CD4-positive, alpha-beta T cell treated with Interleukin-21 for 1 hour (primary cell): ENCODE data around the gene NUP210L.

Experiments
- DNase-seq: peaks from one replicate; pipeline ENCODE4 v3.0.0-alpha.2; 2020

NUP210L gene

DNA sequence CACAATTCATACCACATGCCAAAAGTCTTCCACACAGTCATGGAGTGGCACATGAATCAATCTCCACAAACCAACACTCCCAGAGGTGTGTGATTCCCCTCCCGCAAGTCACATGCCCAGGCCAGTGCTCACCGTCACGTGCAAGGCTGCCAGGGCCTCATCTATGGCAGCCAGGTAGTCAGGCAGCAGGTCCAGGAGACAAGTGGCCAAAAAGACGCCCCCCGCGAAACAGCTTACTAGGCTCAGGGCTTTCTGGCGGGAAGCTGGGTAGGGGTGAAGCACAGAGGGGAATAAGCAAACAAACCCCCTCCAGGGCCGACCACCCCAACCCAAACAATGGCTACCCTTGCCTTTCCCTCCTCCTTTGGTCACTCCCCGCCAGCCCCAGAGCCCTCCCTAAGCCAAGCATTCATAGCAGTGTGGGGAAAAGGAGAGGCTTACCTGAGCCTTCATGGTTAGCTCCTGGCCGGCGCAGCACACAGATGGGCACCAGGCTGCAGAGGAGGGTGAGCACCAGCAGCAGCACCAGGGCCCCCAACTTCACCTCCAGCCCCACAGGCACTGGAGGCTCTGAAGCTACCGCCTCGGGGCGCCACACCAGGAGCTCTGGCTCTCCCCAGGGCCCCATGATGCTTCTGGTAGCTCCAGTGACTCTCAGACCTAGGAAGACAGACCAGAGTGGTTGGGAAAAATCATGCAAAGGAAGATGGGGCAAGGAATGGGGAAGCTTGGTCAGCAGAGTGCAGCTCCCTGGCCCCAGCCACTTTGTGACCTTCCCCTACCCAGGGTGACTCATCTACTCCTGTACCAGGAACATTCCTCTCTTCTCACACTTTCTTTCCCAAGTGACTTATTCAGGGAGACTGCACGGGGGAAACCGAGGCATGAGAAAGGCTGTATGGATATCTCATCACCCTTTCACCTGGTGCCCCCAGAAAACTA is 192.5 kb downstream of the NUP210L start:
- DNase-seq = no peak

DNA sequence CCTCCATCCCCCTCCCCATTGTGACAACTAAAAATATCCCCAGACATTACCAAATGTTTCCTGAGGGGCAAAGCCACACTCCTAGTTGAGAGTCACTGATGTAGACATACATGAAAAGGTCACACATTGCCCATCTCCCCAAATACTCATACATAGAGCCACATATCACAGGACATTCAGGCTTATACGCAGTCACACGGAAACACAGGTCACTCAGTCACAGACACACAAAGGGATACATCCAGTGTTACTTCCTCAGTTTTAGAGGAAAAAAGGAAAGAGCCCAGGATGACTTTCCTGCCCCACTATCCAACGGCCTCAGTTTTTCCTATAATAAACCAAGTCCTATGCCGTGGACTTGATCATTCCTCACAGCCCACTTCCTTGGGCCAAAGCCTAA is 193.5 kb downstream of the NUP210L start:
- DNase-seq = no peak

DNA sequence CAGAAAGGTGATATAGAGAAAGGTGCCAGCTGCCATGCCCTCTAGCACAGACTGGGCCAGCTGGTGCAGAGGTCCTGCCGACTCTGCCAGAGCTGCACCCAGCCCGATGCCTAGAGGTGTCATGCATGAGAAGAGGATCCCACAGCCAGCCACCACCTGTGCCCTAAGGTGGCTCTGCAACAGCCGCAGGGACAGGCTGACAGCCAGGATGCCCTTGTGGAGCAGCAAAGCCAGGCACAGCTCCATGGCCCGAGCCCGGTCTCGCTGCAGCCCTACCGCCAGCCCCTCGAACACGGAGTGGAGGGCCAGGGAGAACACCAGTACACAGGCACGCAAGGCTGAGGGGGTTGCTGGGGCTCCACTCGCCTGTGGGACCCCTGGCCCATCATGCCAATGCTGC is 194.7 kb downstream of the NUP210L start:
- no peak for DNase-seq

DNA sequence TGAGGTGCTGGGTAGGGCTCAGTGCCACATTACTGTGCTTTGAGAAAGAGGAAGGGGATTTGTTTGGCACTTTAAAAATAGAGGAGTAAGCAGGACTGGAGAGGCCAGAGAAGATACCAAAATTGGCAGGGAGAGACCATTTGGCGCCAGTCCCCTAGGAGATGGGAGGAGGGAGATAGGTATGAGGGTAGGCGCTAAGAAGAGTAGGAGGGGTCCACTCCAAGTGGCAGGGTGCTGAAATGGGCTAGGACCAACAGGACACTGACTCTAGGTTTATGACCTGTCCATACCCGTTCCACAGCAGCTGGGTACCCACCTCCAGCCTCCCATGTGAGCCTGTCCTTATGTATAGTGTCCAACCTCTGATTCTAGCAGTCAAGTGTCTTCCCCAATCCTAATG is 195.4 kb downstream of the NUP210L start:
- DNase-seq = no peak

DNA sequence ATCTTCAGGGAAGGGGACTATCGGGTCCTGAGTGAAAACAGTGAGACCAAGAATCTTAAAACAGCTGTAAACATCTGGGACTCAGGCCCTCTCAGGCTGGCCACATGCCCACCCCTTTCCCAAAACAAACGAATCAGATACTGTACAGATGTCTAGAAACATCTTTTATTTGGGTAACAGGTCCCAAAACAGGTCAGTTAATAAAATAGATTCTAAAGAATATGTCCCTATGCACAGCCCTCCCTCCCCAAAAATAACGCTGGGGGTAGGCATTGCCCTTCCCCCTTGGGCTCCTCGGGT is 196.0 kb downstream of the NUP210L start:
- DNase-seq = no peak

DNA sequence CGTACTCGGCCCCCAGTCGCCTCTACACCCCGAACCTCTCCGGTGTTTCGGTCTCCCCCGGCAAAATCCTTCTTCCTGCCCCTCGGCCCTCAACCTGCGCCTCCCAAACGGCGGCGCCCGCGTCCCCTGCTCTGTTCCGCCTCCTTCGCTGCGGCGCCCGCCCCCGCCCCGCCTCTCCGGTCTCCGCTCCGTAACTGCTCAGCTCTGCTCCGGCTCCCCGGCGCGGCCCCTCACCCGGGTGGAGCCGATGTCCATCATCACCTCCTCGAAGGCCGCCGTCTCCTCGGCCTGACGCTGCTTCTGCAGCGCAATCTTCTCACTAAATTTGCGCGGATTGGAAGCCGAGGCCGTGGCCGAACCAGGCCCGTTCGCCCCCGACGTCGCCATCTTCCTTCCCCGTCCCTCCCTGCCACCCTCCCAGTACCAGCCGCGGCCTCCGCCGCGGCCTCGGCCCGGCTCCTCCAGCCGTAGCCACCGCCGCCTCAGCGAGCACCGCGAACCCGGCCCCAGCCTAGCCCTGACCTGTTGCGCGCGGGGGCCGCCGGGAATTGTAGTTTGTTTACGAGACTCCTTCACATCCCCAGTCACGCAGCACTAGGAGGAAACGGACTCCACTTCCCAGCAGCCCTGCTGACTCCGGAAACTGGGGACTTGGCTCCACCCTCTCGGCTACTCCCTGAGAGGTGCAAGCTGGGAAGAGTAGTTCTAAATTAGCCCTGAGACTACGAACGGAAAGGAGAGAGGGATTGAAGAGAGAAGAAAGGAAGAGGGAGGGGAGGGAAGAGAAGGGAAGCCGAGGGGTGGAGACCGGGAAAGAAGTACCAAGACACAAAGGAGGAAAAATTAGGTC is 196.5 kb downstream of the NUP210L start, which contains the start of gene CRTC2:
TSS of gene CRTC2 (minus strand) at position 502 of the 850 bp plus-strand sequence. CDS start at position 387, 115 bp downstream.
- peak; percentile 98 for DNase-seq

DNA sequence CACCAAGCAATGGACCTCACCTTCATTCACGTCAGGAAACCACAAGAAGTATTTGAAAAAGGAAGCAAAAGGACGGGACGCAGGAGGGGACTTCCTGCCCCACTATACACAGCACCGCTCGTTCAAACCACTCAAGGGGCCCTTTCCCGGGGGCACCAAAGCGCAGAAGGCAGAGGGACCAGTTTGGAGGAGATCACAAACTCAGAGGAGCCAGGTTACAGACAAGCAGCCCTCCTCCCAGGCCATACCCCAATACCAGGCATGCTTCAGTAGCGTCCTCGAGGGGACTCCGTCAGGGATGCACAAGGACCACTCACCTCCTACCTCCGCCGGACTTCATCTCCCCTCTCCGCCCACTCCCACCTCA is 197.1 kb downstream of the NUP210L start:
- peak; percentile 66 for DNase-seq

DNA sequence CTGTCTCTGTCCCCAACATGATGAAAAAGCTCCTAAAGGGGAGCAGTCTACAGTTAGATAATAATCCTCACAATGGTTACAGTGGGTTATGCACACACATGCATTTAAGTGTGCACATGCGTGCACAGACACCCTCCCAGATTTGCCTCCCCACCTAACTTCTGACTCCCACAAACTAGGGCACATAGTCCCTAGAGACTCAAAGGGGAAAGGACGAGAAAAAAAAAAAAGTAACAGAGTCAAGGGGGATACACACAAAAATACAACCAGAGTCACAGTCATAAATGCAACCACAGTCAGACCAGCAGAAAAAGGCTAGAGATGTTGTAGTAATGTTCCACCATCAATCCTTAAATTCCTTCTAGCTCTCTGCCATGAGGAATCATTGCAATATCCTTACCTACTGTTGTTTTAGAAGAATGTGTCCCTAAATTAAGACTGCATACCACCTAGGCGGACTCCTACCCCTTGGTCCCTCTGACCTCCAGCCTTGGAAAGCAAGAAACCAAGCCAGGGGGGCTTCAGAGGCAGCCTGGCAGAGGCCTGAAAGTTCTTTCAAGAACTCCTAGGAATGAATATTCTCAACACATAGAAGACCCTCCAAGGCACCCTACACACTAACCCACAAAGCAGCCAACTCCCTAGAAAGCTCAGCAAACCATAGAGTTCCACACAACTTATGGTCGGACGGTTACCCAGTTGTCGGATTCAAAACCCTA is 197.7 kb downstream of the NUP210L start:
- no peak for DNase-seq

DNA sequence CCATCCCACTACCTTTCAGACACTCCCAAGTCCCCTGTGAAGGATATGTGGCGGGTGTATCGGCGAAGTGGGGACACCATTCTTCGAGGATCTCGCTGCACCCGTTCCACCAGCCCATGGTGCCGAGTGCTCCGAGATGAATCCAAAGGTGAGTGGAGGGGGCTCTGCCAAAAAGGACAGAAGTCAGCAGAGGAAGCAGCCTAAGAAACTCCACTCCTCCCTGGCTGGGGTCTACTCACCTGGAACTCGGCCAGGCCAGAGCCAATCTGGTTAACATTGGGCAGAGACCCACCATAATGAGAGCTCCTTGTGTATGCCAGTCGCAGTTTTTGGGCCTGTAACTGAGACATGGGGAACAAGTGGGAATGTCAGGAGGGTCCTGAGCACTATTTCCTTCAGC is 200.0 kb downstream of the NUP210L start:
- no peak for DNase-seq

DNA sequence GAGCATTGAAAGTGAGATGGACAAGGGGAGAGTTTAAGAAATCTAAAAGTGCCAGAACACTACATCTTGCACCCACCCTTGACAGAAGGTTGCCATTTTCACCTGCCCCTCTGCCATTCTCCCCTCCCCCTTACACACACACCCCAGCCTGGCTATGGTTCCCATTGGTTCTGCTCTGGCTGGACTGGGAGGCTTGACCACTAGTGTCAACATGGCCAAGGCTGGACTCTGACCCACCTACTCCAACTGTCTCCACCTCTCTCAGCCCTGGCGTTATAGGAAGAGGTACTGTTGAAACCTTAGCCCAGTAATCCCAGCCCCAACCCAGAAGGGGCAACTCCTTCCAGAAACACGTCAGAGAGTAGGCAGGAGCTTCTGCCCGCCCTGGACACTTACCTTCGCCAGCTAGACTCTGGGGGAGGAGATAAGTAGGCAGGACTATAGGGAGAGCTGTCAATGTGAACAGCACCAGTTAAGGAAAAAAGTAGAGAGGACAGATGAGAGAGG is 201.0 kb downstream of the NUP210L start:
- DNase-seq = no peak

DNA sequence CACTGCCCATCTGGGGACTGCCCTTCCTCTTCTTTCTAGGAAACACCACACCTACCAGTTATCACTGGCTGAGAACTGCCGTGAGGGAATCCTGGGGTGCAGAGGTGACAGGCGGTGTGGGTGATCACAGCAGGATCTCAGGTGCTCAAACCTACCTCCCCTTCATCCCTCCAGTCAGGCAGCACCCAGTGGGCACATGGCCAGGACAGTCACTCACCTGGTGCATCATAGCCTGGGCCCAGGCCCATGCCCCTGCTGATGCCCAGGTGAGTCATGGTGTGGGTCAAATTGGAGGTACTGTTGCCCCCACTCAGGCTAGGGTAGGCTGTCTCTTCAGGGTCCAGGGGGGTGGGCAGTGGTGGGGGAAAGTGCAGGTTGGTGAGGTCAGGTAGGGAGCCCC is 203.1 kb downstream of the NUP210L start:
- DNase-seq = no peak

DNA sequence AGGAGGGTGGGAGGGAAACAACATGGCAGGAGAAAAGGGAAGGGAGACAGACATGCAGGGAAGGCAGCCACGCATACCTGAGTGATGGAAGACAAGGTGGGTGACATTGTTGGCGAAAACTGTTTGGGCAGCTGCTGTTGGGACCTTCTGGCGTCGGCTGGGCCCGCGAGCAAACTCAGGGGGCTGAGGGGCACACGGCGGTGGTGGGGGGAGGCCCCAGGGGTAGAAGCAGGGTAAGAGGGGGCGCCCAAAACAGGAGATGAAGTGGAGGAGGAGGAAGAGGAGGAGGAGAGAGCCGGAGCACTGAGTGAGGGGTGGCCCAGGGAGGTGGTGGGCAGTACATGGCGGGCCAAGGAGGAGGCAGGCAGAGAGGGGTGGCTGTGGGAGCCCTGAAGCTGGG is 203.7 kb downstream of the NUP210L start:
- DNase-seq = no peak

DNA sequence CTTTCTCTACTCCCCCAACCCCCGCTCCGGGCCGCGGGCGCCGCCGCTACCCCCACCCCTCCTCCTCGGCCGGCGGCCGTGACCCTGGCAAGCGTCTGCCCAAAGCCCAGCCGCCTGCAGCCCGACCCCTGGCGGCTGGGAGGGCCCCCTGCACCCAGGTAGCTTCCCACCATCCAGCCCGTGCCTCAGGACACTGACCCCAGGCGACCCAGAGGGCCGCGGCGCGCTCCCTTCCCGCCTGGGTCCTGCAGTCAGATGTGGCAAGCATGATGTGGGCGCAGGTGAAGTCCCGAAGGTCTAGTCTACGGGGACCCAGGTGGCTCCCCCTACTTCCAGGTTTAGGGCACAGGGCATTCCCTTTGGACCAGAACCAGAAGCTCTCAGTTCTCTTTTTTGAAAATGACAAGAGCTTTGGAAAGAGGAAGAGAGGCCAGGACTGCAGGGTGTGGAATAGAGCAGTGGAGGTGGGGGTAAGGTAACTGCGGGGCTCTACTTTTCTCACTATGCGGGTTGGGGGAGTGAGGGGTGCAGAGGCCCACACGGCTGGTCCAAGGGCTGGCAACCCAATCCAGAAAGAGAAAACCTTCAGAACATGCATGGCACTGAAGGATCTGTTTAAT is 208.1 kb downstream of the NUP210L start, which contains the start of gene DENND4B:
TSS of gene DENND4B (minus strand) at position 97 of the 620 bp plus-strand sequence. CDS start 2,344 bp downstream, outside the sequence.
- peak; percentile 81 for DNase-seq

DNA sequence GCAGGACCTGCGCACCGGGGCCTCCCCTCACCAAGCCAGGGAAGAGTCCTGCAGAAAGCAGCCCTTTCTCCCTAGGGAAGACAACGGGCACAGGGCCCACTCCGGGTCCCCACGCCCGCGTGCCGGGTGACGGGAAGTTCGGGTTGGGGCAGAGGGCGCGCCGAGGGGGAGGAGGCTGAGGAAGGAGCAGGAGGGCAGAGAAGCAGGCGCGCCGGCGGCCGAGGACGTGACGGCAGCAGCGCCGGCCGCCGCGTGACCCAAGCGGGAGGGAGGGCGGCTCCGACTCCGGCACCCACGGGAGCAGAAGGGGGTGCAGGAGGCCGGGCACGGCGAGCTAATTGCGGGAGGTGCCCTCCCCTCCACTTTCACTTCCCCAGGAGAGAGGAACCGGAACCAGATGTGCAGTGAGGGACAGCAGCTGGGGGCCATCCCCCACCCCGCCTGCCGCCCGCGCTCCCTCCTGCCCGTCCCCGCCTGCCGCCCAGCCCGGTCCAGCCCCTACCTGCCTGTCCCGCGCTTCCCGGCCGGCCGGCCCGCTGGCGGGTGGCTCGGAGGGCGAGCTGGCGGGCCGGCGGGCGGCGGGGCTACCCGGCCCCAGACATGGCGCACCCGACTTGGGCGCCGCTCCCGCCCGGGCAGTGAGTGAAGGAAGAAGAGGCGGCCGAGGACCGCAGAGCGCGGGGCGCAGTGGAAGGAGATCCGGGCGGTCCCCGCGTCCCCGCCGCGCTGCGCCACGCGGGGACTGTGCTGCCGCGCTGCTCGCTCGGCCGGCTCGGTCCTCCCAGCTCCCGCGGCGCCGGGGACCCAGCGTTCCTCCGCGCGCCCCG is 208.9 kb downstream of the NUP210L start:
- DNase-seq = peak; percentile 86

DNA sequence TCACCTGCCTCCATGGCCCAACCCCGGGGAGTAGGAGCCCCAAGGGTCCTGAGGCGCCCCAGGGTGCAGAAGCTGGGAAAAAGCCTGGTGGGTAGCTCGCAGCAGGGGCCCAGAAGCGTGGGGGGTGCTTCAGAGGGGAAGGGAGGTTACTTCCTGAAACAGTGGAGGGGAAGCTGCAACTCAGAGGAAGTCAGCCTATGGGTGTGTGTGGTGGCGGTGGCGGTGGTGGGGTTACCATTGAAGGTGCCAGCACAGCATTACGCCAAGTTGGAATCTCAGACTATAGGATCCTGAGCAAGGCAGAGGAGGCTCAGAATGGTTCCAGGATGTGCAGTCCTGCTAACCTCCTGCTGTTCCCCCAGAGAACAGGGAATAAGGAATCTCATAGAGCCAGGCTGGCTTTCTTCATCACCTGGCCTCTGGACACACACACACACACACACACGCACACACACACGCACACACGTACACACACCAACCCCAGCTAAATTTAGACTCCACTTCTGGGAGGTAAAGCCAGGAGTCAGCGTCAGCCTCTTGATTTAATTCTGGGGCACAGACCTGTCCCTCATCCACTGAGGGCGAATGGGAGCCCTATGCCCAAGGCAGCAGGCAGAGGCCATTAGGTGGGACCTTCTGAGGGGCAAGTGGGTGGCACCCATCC is 209.6 kb downstream of the NUP210L start:
- peak; percentile 88 for DNase-seq

DNA sequence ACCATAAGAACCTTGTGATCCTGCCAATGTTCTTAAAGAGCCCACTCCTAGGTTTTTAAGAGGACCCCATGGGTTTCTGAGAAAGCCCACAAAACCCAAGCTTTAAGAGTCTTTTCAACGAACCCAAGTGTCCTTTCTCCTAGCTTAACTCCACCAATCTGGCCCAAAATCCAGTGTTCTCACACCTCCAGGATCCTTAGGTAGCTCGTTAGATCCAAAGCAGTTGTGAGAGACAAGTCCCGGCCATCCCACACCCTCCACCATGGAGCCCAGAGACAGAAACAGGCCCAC is 210.1 kb downstream of the NUP210L start:
- no peak for DNase-seq

DNA sequence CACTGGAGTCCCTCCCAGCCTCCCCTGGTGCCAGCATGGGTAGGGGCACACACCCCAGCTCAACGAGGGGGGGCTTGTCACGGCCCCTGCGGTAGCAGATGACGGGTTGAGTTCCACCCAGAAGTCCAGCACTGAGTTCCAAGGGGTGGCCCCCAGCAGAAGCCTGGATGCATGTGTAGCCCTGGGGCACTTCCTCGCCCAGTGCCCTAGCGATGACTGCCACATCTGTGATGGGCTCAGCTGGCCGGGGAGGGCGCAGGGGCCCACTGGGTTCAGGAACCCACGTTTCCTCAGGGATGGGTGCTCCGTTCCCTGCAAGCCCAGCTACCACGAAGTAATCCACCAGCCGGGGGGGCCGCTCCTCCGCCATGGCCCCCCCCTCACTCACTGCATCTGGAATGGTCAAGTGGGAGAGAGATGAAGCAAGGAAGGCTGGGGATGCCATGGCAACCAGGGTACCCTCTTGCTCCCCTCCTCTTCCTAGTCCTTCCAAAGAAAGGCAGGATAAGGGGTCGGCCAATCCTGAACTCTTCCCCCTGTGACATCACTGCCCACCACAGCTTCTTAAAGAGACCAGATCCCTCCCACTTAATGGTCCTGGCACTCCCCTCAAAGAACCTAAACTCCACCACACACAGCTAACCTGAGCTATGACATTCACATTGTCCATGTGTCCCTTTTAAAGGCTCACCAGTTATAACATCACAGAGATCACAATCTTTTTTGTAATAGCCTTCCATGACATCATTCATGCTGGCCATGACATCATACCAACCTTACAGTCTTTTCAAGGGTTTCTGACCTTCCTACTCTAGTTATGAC is 210.7 kb downstream of the NUP210L start:
- DNase-seq = peak; percentile 56

DNA sequence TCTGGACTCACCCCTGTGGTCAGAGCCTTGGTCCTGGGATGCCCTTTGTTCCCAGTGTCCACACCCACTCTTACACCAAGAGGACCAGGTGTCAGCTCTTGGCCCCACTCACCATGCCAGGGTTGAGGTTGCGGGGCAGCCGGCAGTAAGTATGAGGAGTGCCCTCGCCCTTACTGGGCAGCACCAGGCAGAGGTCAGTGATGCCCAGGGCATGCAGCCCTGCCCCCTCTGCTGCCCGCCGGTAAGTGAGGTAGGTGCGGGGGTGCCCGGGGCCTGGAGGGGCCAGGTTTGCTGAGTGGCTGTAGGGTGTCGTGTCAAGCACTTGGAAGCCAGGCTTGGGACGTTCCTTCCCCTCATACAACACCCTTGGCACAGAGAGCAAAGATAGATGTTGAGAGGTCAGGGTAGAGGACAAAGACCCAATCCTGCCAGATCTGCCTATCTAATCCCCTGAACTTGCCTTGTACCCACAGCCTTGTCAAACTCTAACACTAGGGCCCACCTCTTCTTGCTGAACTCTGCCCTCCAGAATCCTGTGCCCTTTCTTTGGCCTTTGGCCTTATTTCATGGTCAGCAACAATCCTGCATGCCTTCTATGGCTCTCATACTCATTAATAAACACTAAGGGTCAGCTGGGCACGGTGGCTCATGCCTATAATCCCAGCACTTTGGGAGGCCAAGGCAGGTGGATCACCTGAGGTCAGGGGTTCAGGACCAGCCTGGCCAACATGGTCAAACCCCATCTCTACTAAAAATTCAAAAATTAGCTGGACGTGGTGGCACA is 211.9 kb downstream of the NUP210L start:
- no peak for DNase-seq
